ACC112 (cell line): ENCODE results near the gene ASCC1.
A peak's percentile ranks its signal among the peaks of the same experiment; 100 is the strongest.
"Not testable (repeated sequence)": the region's sequence is repeated elsewhere in the genome, so short reads cannot be mapped to it uniquely, and the experiment has no call there.

ENCODE experiments used
- H2AFZ ChIP-seq: fragments of 200-600 bp; sonication (generic); one replicate; pipeline ENCODE4 v1.6.0; 2017; ENCODE audit warnings: antibody characterized with exemption, low read length; ENCODE audit not compliant: unreplicated experiment
- H3K27ac ChIP-seq: fragments of 200-600 bp; sonication (generic); 2 replicates; pipeline ENCODE4 v1.5.1; 2014; ENCODE audit warnings: low read depth, mild to moderate bottlenecking, antibody characterized with exemption, low read length, moderate library complexity
- H3K27me3 ChIP-seq: fragments of 200-600 bp; sonication (generic); 2 replicates; pipeline ENCODE4 v1.6.1; 2014; ENCODE audit warnings: mild to moderate bottlenecking, antibody characterized with exemption, low read length, moderate library complexity, mixed read lengths; ENCODE audit not compliant: insufficient read depth
- H3K36me3 ChIP-seq: fragments of 200-600 bp; sonication (generic); 2 replicates; pipeline ENCODE4 v1.6.1; 2016; ENCODE audit warnings: mild to moderate bottlenecking, antibody characterized with exemption, low read length, moderate library complexity, mixed read lengths; ENCODE audit not compliant: insufficient read depth
- H3K4me1 ChIP-seq: fragments of 200-600 bp; sonication (generic); one replicate; pipeline ENCODE4 v1.6.1; 2016; ENCODE audit warnings: low read length, mixed read lengths; ENCODE audit not compliant: insufficient read depth, unreplicated experiment, control insufficient read depth
- H3K4me3 ChIP-seq: fragments of 200-600 bp; sonication (generic); 2 replicates; pipeline ENCODE4 v1.5.1; 2014; ENCODE audit warnings: mild to moderate bottlenecking, low read depth, low read length
- H3K79me2 ChIP-seq: fragments of 200-600 bp; sonication (generic); one replicate; pipeline ENCODE4 v1.6.0; 2016; ENCODE audit warnings: low read length; ENCODE audit not compliant: control insufficient read depth, unreplicated experiment, insufficient read depth

ASCC1 gene

DNA sequence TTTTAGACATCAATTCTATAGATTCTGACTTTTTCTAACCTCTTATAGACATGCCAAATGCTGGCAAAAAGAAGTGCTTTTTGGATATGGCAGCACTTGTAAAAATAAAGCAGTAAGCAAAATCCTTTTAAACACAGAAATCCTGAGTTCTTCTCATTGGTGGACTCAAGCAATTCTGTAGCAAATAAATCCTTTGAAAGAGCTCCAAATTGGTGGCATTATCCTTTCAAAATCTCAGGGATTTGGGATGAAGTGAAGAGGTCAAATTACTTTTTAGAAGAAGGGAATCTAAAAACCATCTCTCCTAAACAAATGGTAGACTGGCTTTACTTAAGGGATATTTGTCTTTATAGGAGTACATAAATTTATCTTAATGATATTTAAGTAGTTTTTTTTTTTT lies 17.5 kb upstream of the ASCC1 start:
- Histone ChIP-seq H3K27me3 (no peaks in the 10 kb centered on the region), H3K79me2 (peaks cover 2% of the 10 kb centered on the region), H3K27ac (no peak overlapping the region), H3K36me3 (peaks cover 7% of the 10 kb centered on the region; the same call in 1 of the 2 replicates), H3K4me1 (peaks cover 17% of the 10 kb centered on the region), H2AFZ (no peak overlapping the region), H3K4me3 (no peak overlapping the region)

DNA sequence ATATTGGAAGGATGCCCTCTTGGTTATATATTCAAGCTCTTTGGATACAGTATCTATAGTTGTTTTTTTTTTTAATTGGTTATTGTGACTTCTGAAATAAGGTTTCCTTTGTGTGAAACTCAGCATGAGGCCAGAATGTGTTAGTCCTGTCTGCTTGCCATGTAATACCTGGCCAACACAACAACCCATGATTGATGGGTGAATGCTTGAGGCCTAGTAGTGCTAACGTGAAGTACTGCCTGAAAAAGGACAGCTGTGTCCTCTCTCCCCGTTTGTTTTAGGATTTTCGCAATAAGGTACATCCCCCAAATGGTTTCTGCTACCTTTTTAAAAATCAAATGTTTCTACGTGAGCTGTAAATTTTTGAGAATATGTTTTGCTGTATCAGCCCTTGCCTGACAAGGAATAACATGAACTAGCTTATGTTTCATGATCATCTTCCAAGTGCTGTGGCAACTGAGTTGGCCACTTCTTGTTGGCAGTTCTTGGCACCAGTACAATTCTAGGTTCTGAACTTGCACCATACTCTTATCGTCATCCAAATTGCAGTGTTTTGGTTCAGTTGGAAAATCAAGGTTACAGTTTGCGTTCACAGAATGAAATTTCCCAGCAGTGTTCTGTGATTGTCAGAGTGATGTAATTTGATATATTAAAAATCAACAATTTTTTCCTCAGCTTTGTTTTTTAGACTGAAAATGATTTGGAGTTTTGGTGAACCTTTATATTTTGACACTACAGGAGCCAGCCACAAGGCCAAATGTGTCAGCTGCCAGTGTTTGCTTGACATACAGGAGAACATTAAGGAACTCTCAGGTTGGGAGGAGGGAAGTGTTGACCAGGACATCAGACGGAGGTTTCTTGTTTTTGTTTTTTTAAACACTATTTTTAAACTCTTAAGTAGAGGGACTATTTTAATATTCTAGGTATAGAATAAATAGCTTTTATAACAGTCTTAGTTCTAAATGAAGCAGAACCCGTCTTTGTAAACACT lies 13.5 kb upstream of the ASCC1 start:
- Histone ChIP-seq H3K4me3 (no peak overlapping the region), H3K27me3 (no peaks in the 10 kb centered on the region), H3K27ac (peak overlapping the region; percentile 65), H3K79me2 (peaks cover 6% of the 10 kb centered on the region), H3K4me1 (peaks cover 18% of the 10 kb centered on the region), H3K36me3 (peaks cover 7% of the 10 kb centered on the region; the same call in 1 of the 2 replicates), H2AFZ (no peak overlapping the region)

DNA sequence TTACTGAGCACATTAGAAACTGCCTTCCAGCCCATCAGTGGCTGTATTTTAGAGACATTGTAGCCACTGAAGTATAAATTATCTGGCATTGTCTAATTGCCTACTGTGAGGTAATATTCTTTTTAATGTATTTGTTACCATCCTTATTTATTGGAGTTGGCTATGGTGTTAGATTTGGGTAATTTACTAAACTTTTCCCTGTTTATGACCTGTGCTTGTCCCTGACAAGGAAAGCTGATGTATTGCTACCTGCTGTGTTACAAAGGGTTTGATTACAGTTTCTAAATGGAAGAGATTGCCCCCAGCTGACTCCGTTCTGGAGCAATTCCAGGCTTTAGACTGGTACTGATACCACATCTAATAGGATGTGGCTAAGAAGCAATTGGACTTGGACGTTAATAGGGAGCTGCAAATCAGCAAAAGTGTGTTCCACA lies 12.3 kb upstream of the ASCC1 start:
- Histone ChIP-seq H3K4me3 (no peak overlapping the region), H3K36me3 (peaks cover 5% of the 10 kb centered on the region; the same call in 1 of the 2 replicates), H3K4me1 (peaks cover 24% of the 10 kb centered on the region), H3K27me3 (no peaks in the 10 kb centered on the region), H3K79me2 (peaks cover 6% of the 10 kb centered on the region), H2AFZ (no peak overlapping the region), H3K27ac (peak overlapping the region; percentile 65; the same call in 1 of the 2 replicates)

DNA sequence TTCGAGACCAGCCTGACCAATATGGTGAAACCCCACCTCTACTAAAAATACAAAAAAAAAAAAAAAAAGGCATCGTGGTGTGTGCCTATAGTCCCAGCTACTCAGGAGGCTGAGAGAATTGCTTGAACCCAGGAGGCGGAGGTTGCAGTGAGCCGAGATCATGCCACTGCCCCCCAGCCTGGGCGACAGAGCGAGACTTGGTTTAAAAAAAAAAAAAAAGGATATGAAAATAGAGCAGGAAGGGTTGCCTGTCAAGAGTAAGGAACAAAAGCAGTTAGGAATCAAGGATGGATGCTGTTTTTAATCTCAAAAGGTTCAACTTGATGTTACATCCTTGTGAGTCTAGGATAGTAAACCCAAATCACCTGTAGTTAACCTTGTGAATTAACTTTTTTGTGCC lies 11.8 kb upstream of the ASCC1 start:
- Histone ChIP-seq H3K27me3 (no peaks in the 10 kb centered on the region), H3K79me2 (peaks cover 6% of the 10 kb centered on the region), H3K36me3 (peaks cover 5% of the 10 kb centered on the region; the same call in 1 of the 2 replicates), H3K4me3 (no peak overlapping the region), H3K27ac (no peak overlapping the region), H3K4me1 (peaks cover 27% of the 10 kb centered on the region), H2AFZ (no peak overlapping the region)

DNA sequence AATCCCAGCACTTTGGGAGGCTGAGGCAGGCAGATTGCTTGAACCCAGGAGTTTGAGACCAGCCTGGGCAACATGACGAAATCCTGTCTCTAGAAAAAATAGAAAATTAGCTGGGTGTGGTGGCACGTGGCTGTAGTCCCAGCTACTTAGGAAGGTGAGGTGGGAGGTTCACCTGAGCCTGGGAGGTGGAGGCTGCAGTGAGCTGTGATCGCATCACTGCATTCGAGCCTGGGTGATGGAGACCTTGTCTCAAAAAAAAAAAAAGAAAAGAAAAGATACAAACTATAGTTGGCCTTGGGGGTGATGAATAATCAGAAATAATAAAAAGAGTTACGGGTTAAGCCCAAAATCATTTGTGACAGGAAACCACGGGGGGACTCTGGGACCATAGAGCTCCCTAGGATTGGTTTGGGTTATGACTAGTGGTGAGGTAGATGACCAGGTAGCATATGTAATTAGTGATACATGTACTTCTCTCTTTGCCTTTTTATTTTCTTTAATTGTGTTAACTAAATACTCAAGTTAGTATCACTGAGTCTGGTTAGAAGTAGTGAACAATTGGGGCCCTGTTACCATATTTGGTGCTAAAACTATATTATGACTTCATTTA lies 10.4 kb upstream of the ASCC1 start:
- Histone ChIP-seq H3K4me1 (peaks cover 27% of the 10 kb centered on the region), H2AFZ (no peak overlapping the region), H3K79me2 (peaks cover 6% of the 10 kb centered on the region), H3K36me3 (peaks cover 5% of the 10 kb centered on the region; the same call in 1 of the 2 replicates), H3K27me3 (no peaks in the 10 kb centered on the region), H3K27ac (no peak overlapping the region), H3K4me3 (no peak overlapping the region)

DNA sequence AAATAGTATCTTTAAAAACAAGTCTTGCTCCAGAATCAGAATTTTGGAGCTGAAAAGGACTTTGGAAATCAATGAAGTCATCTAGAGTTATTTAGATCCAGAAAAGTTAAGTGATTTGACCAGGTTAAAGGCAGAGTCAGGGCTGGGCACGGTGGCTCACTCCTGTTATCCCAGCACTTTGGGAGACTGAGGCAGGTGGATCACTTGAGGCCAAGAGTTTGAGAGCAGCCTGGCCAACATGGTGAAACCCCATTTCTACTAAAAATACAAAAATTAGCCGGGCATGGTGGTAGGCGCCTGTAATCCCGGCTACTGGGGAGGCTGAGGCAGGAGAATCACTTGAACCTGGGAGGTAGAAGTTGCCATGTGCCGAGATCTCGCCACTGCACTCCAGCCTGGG lies 8.1 kb upstream of the ASCC1 start:
- peaks cover 16% of the 10 kb centered on the region for H3K4me1 ChIP-seq
- not testable (repeated sequence) for H3K27me3 ChIP-seq, H3K79me2 ChIP-seq, H3K36me3 ChIP-seq, H2AFZ ChIP-seq, H3K4me3 ChIP-seq, H3K27ac ChIP-seq

DNA sequence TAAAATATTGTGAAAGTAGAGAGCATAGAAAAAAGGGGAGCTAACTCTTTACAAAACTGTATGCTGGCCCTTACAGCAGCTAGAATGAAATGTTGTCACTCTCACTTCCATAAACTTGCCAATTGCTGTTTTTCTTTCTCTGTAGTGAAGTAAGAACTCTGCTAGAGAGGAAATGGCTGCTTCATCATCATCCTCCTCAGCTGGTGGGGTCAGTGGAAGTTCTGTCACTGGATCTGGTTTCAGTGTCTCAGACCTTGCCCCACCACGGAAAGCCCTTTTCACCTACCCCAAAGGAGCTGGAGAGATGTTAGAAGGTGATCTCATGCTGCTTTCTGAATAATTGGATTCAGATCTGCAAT lies 7.6 kb upstream of the ASCC1 start:
- H3K36me3 ChIP-seq: no peaks in the 10 kb centered on the region
- no peak overlapping the region for H2AFZ ChIP-seq
- H3K4me3 ChIP-seq: no peak overlapping the region
- H3K4me1 ChIP-seq: peaks cover 17% of the 10 kb centered on the region
- peak overlapping the region; percentile 56 for H3K27ac ChIP-seq
- H3K27me3 ChIP-seq: no peaks in the 10 kb centered on the region
- peaks cover 12% of the 10 kb centered on the region for H3K79me2 ChIP-seq

DNA sequence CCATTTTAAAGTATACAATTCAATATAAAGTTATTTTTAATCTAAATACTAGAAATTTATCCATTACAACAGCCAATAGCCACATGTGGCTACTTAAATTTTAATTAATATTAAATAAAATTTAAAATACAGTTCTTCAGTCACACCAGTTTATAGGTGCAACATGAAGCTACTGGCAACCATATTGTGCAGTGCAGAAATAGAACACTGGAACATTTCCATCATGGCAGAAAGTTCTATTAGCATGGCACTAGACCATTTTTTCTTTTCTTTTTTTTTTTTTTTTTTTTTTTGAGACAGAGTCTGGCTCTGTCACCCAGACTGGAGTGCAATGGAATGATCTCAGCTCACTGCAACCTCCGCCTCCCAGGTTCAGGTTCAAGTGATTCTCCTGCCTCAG lies 5.2 kb upstream of the ASCC1 start:
- Histone ChIP-seq H2AFZ (no peak overlapping the region), H3K36me3 (no peaks in the 10 kb centered on the region), H3K79me2 (peaks cover 28% of the 10 kb centered on the region), H3K27me3 (no peaks in the 10 kb centered on the region), H3K4me3 (no peak overlapping the region), H3K4me1 (peaks cover 25% of the 10 kb centered on the region), H3K27ac (no peak overlapping the region)

DNA sequence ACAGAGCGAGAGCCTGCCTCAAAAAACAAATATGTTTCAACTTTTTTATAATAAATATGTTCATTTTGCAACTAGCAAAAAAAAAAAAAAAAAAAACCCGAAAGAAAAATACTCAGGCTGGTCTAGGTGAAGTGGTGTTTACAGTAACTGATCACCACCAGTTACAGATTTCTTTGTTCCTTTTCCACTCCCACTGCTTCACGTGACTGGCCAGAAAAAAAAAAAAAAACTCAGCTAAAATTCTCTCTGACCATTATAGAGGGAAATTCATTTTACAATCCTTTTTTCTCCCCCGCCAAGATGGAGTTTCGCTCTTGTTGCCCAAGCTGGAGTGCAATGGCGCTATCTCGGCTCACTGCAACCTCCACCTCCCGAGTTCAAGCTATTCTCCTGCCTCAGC lies 4.6 kb upstream of the ASCC1 start:
- H3K4me3 ChIP-seq: no peak overlapping the region
- peaks cover 25% of the 10 kb centered on the region for H3K4me1 ChIP-seq
- H3K27ac ChIP-seq: no peak overlapping the region
- peaks cover 28% of the 10 kb centered on the region for H3K79me2 ChIP-seq
- no peak overlapping the region for H2AFZ ChIP-seq
- H3K36me3 ChIP-seq: no peaks in the 10 kb centered on the region
- no peaks in the 10 kb centered on the region for H3K27me3 ChIP-seq

DNA sequence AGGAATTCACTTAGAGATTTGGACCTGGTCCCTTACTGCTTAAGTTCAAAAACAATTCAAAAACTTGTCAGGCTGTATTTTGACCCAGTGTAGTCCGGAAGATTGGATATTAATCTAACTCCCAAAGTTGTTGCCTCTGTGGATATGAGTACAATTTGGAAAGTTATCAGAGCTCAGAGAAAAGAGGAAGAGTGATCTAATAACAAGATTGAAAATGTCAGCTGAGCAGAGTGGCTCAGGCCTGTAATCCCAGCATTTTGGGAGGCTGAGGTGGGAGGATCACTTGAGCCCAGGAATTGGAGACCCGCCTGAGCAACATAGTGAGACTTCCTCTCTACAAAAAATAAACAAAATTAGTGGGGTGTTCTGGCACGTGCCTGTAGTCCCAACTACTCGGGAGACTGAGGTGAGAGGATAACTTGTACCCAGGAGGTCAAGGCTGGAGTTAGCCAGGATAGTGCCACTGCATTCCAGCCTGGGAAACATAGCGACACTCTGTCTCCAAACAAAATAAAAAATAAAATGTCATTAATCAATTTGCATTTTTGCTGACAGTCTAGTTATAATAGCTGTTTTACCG lies 3.2 kb upstream of the ASCC1 start:
- Histone ChIP-seq H2AFZ (no peak overlapping the region), H3K36me3 (no peaks in the 10 kb centered on the region), H3K4me3 (no peak overlapping the region), H3K27me3 (no peaks in the 10 kb centered on the region), H3K4me1 (peaks cover 25% of the 10 kb centered on the region), H3K79me2 (peaks cover 38% of the 10 kb centered on the region), H3K27ac (0 out of 2 replicates have a peak overlapping the region, but pooled peaks have one; percentile 1)
